GM19351 (cell line): ENCODE results near the gene KRT23.

Experiments used
- ATAC-seq: cut with Tn5 transposase; IDR thresholded peaks from one replicate; pipeline ENCODE4 v1.9.1; 2021; ENCODE audit warnings: mild to moderate bottlenecking, moderate library complexity; ENCODE audit not compliant: unreplicated experiment

The KRT23 gene

GRCh38 chr17:40912486-40913210, 24.8 kb downstream of the KRT23 start:
- ATAC-seq = no peak

DNA sequence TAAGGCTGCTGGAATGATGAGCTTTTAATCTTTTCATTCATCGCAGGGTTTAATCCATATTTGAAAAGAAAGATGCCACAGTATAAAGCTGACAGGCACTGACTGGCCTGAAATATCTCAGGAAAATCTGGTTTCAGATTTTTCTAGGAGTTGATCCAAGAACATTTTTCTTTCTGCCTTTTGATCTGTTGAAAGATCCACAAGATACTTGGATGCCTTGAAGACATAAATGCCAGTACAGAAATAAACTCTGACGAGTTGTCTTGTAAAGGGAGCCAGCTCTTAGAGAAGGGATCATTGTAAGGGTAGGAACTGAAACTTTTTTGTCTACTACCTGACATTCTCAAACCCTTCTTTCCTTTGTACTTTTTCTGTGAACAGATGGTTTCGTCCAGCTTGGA, 27.0 kb downstream of the KRT23 start:
- no peak for ATAC-seq

DNA sequence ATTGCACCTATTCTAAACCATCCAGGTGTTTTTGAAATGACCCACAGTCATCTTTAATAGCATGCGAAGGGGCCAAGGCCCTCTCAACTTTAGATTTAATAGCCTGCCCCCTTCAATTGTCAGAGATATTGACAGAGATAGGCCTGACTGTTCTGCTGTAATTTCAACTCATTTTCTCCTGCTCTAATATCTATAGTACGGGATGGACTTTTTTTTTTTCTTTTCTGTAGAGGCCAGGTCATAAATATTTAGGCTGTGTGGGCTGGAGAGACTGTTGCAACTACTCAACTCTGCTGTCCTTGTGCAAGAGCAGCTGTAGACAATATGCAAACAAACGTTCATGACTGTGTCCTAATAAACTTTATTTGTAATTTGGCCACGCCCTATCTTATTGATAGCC, 27.7 kb downstream of the KRT23 start:
- ATAC-seq = no peak

GRCh38 chr17:40909351-40909750, 28.1 kb downstream of the KRT23 start:
- no peak for ATAC-seq

GRCh38 chr17:40906613-40907012, 30.8 kb downstream of the KRT23 start:
- no peak for ATAC-seq

DNA sequence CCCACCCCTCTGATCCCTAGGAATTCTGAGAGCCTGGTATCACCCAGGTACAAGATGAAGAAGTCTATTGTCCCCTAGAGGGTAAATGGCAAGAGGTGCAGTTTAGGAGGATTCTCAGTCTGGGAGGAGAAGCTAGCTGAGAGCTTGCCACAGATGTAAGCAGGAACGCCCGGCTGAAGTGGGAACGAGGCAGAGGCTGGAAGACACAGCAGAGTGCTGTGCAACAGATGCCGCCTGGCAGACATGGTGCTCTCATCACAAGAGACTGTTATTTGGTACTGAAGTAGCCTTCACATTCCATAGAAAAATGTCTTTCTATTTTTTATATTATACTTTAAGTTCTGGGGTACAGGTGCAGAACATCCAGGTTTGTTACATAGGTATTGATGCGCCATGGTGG, 32.1 kb downstream of the KRT23 start:
- no peak for ATAC-seq

GRCh38 chr17:40903129-40903847, 34.2 kb downstream of the KRT23 start:
- no peak for ATAC-seq

- ATAC-seq = no peak
Measured at GRCh38 chr17:40902498-40902897, 34.9 kb downstream of the KRT23 start.

DNA sequence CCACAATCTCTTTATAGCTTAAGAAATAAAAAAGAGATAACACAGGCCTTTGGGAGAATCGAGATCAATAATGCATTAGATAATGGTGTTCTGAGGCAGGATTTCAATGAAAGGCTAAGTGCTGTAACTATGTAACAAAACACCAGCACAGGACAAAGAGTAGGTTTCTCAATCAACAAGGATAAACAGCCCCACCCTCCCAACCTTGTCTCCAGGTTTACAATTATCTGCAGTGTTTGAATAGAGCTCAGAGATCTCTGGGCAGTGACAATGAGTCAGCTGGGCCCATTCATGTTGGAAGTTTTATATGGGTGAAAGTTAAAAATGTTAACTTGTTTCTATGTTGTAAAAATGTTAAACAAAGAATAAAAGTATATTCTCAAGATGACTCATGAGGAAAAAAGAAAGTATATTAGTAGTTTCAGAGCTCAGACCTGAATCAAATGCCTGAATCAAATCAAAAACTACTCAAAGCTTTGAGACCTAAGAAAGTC, 35.4 kb downstream of the KRT23 start:
- no peak for ATAC-seq

GRCh38 chr17:40900809-40901356, 36.6 kb downstream of the KRT23 start:
- no peak for ATAC-seq

- ATAC-seq = no peak
Measured at GRCh38 chr17:40896916-40897455, 40.5 kb downstream of the KRT23 start.

DNA sequence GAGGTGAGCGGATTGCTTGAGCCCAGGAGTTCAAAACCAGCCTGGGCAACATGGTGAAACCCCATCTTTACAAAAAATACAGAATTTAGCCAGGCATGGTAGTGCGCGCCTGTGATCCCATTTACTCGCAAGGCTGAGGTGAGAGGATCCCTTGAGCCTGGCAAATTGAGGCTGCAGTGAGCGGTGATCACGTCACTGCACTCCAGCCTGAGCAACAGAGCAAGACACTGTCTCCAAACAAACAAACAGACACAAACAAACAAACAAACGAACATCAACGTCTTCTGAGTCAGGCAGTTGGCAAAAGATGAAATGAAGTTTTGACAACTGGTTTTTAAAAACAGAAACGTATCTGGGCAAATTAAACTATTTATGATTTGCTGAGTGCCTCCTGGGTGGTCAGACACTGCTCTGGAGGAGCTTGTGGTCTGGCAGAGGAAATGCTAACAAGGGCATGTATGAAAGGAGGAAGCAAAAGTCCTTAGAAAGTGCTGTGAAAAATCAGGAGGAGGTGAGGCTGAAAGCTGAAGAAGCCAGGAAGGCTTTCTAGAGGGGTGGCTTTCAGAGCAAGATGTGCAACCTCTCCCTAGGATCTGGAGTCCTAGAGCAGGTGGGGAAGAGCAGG, 42.2 kb downstream of the KRT23 start:
- no peak for ATAC-seq

- no peak for ATAC-seq
Measured at GRCh38 chr17:40888196-40888720, 49.2 kb downstream of the KRT23 start.

GRCh38 chr17:40886090-40886489, 51.4 kb downstream of the KRT23 start:
- ATAC-seq = no peak

- no peak for ATAC-seq
Measured at GRCh38 chr17:40884708-40885512, 52.5 kb downstream of the KRT23 start, which contains the start of gene KRT20. Gene KRT20 (minus strand): TSS chr17:40885242. CDS start chr17:40885185, 57 bp downstream.

GRCh38 chr17:40883626-40884334, 53.7 kb downstream of the KRT23 start:
- no peak for ATAC-seq

GRCh38 chr17:40883031-40883430, 54.4 kb downstream of the KRT23 start:
- no peak for ATAC-seq

DNA sequence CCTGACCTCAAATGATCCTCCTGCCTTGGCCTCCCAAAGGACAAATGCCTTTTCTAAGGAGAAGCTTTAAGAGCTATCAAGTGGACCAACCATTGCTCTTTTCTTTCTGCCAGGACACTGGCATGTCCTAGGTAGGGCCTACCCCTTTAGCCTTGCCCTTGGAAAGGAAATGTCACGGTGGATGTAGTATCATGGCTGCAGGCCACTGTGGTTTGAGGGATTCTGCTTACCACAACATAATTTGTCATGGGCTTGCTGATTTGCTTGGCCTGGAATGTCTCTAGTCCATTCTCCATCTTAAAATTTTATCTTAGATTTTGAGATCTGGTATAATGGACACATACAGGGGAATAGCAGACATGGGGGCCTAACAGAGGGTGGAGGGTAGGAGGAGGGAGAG, 58.4 kb downstream of the KRT23 start:
- ATAC-seq = no peak

- ATAC-seq = no peak
Measured at GRCh38 chr17:40878044-40878443, 59.4 kb downstream of the KRT23 start.
